B cell (primary cell): Measurements from ENCODE around the gene SUGCT. TPM values are rescaled to one million over a fixed set of nuclear protein-coding genes. Genes with fewer than 3 reads are reported as not detected.

Source experiments
- ATAC-seq: fragments of 200-7000 bp; cut with Tn5 transposase; one replicate; pipeline ENCODE4 v1.10.0; 2021; ENCODE audit warnings: low read depth, mild to moderate bottlenecking, moderate number of reproducible peaks, moderate library complexity
- CTCF ChIA-PET: fragments of 350-600 bp; sonication (Branson Sonifier 250); formaldehyde crosslinking; loops from one replicate; lab custom pipeline; 2021; ENCODE audit warnings: antibody characterized with exemption, inconsistent platforms; lab: Charles Lee
- POLR2A ChIA-PET: fragments of 350-600 bp; sonication (Branson Sonifier 250); formaldehyde crosslinking; loops from one replicate; lab custom pipeline; 2021; ENCODE audit warnings: antibody characterized with exemption; lab: Charles Lee
- DNase-seq: peaks from one replicate; pipeline ENCODE4 v3.0.0; 2013
- H2AFZ ChIP-seq: 2 replicates; pipeline ENCODE4 v1.6.1; 2012; ENCODE audit warnings: mild to moderate bottlenecking, low read depth, low read length; ENCODE audit not compliant: insufficient read depth, poor library complexity, severe bottlenecking
- H3K27ac ChIP-seq, 2 donors: 1 replicate in 1 of 2; 2 replicates in 1 of 2; pipeline ENCODE4 v1.5.1; 2012 to 2013; ENCODE audit warnings: low read length in 2 of 2, mild to moderate bottlenecking in 2 of 2, moderate library complexity in 1 of 2
- H3K27me3 ChIP-seq, 4 experiments: fragments of 200-600 bp in 1 of 4; sonication (generic) in 1 of 4; replicated peaks in 1 of 4; 1 replicate in 2 of 4; 2 replicates in 2 of 4; pipeline versions ENCODE4 v1.6.1 to v1.7.0; 2013 to 2016; ENCODE audit warnings: low read length in 3 of 4, mild to moderate bottlenecking in 2 of 4, mixed read lengths in 1 of 4, moderate library complexity in 1 of 4; ENCODE audit not compliant: insufficient read depth in 4 of 4, control insufficient read depth in 3 of 4; ENCODE audit errors: control extremely low read depth in 1 of 4
- H3K36me3 ChIP-seq, 2 experiments: replicated peaks in 1 of 2; 1 replicate in 1 of 2; 2 replicates in 1 of 2; pipeline versions ENCODE4 v1.6.1 to v1.7.1; 2013; ENCODE audit warnings: low read length in 1 of 2; ENCODE audit not compliant: insufficient read depth in 2 of 2, control insufficient read depth in 1 of 2; ENCODE audit errors: control extremely low read depth in 1 of 2, extremely low read depth in 1 of 2
- H3K4me1 ChIP-seq, 2 donors: fragments of 200-600 bp in 1 of 2; sonication (generic) in 1 of 2; 1 replicate in 1 of 2; 2 replicates in 1 of 2; pipeline versions ENCODE4 v1.5.1 to v1.6.1; 2013 to 2017; ENCODE audit warnings: low read length in 2 of 2; ENCODE audit not compliant: control insufficient read depth in 2 of 2, insufficient read depth in 2 of 2
- H3K4me2 ChIP-seq: replicated peaks from 2 replicates; pipeline ENCODE3; 2012; ENCODE audit warnings: mild to moderate bottlenecking, low read depth, low read length; ENCODE audit not compliant: poor library complexity, severe bottlenecking
- H3K4me3 ChIP-seq, 5 experiments: fragments of 200-600 bp in 1 of 5; sonication (generic) in 1 of 5; 1 replicate in 3 of 5; 2 replicates in 2 of 5; pipeline versions ENCODE4 v1.5.1 to v1.7.0; 2011 to 2016; ENCODE audit warnings: low read length in 4 of 5, mild to moderate bottlenecking in 4 of 5, low read depth in 2 of 5, control low read depth in 1 of 5, moderate library complexity in 1 of 5; ENCODE audit not compliant: insufficient read depth in 1 of 5; ENCODE audit errors: control extremely low read depth in 1 of 5, extremely low read depth in 1 of 5
- H3K79me2 ChIP-seq: fragments of 200-600 bp; sonication (generic); one replicate; pipeline ENCODE4 v1.6.0; 2016; ENCODE audit warnings: low read length; ENCODE audit not compliant: control insufficient read depth, insufficient read depth
- H3K9ac ChIP-seq: fragments of 200-600 bp; sonication (generic); 2 replicates; pipeline ENCODE4 v1.6.1; 2017; ENCODE audit warnings: mild to moderate bottlenecking, low read length, moderate library complexity
- H3K9me3 ChIP-seq, 3 donors: one replicate each; pipeline versions ENCODE4 v1.6.1 to v1.7.1; 2013; ENCODE audit warnings: low read length in 2 of 3; ENCODE audit not compliant: control insufficient read depth in 2 of 3, insufficient read depth in 1 of 3; ENCODE audit errors: control extremely low read depth in 1 of 3
- H4K20me1 ChIP-seq: 2 replicates; pipeline ENCODE4 v1.6.0; 2012; ENCODE audit warnings: mild to moderate bottlenecking, low read length; ENCODE audit not compliant: insufficient read depth, control insufficient read depth, poor library complexity, severe bottlenecking
- H3K27ac Mint-ChIP-seq: one replicate; pipeline ENCODE4 v1.8.0; 2021; ENCODE audit warnings: mixed read lengths
- H3K27me3 Mint-ChIP-seq: one replicate; pipeline ENCODE4 v1.8.0; 2021; ENCODE audit warnings: mixed read lengths
- H3K4me1 Mint-ChIP-seq: one replicate; pipeline ENCODE4 v1.8.0; 2021; ENCODE audit warnings: mixed read lengths
- H3K4me3 Mint-ChIP-seq: one replicate; pipeline ENCODE4 v1.8.0; 2021; ENCODE audit warnings: mixed read lengths
- H3K9me3 Mint-ChIP-seq: one replicate; pipeline ENCODE4 v1.8.0; 2022; ENCODE audit warnings: mixed read lengths; ENCODE audit not compliant: insufficient read depth
- CTCF ChIP-seq: fragments of 200-600 bp; IDR thresholded peaks from one replicate; pipeline ENCODE4 v1.8.0; 2022; ENCODE audit warnings: antibody characterized with exemption, mild to moderate bottlenecking
- EZH2 ChIP-seq: IDR thresholded peaks from 2 replicates; pipeline ENCODE4 v1.6.1; 2012; ENCODE audit warnings: borderline replicate concordance, low read depth, mild to moderate bottlenecking, moderate library complexity, low read length; ENCODE audit not compliant: insufficient read depth, poor library complexity, severe bottlenecking
- WGBS: methylation state at CpG from one replicate; pipeline ENCODE4 v1.1.5; 2013; ENCODE audit warnings: missing lambda C conversion rate; ENCODE audit not compliant: insufficient coverage; 5-methylcytosine and 5-hydroxymethylcytosine counted together
- intact Hi-C: fragments of 100-400 bp; cut with micrococcal nuclease; formaldehyde crosslinking; loops from one replicate; pipeline ENCODE4 v1.10.0; 2022
- polyA plus RNA-seq: library from polyadenylated mRNA; depleted of rRNA; stranded (reverse); fragments of >200 nt; gene quantifications from 2 replicates; pipeline ENCODE4 v1.2.3, GENCODE V29; 2012
- total RNA-seq, 2 donors: library from RNA; stranded (reverse); fragments of 120-200 nt in 1 of 2; gene quantifications; 1 replicate in 1 of 2; 2 replicates in 1 of 2; pipeline versions ENCODE4 v1.2.3 to v1.2.4, GENCODE V29; 2013 to 2022

Gene SUGCT
- total and polyA plus RNA-seq, 2 donors (not counting 1 experiment from before 2014, with no cell fraction given), result 0.19 to 0.86 TPM

- Mint-ChIP-seq H3K27ac (no peak overlapping the region), H3K9me3 (no peaks in the 10 kb centered on the region), H3K4me1 (no peaks in the 10 kb centered on the region), H3K27me3 (peaks cover 3% of the 10 kb centered on the region), H3K4me3 (no peak overlapping the region)
- Histone ChIP-seq H3K9me3 (no peaks in the 10 kb centered on the region), H3K4me1 (no peaks in the 10 kb centered on the region), H2AFZ (no peak overlapping the region), H3K27me3 (no peaks in the 10 kb centered on the region), H3K9ac (no peak overlapping the region), H3K79me2 (no peaks in the 10 kb centered on the region), H3K27ac (no peak overlapping the region), H3K36me3 (no peaks in the 10 kb centered on the region), H3K4me3 (no peak overlapping the region), H3K4me2 (no peak overlapping the region), H4K20me1 (no peaks in the 10 kb centered on the region)
- POLR2A ChIA-PET, result no interaction called here
- WGBS, result no CpG with 5 or more reads among the region's 1 CpG
- ATAC-seq (no peak), DNase-seq (no peak)
- CTCF ChIA-PET, result no interaction called here
- intact Hi-C loops, result no loop called here
- TF ChIP-seq CTCF (no peak), EZH2 (no peak)
Observed at GRCh38 chr7:40516376-40516775, 381.6 kb downstream of the SUGCT start.

- Histone ChIP-seq H3K4me3 (no peak overlapping the region), H3K79me2 (no peaks in the 10 kb centered on the region), H2AFZ (no peak overlapping the region), H3K4me1 (no peaks in the 10 kb centered on the region), H3K27me3 (no peaks in the 10 kb centered on the region), H3K9me3 (no peaks in the 10 kb centered on the region), H3K9ac (no peak overlapping the region), H3K4me2 (no peak overlapping the region), H3K27ac (no peak overlapping the region), H3K36me3 (no peaks in the 10 kb centered on the region), H4K20me1 (no peaks in the 10 kb centered on the region)
- TF ChIP-seq CTCF (no peak), EZH2 (no peak)
- no peak for ATAC-seq
- ChIA-PET POLR2A (no interaction called here), CTCF (no interaction called here)
- Mint-ChIP-seq H3K27me3 (no peaks in the 10 kb centered on the region), H3K4me3 (no peak overlapping the region), H3K4me1 (no peaks in the 10 kb centered on the region), H3K27ac (no peak overlapping the region), H3K9me3 (no peaks in the 10 kb centered on the region)
- intact Hi-C loops, result no loop called here
- WGBS, result no CpG with 5 or more reads among the region's 3 CpGs
- DNase-seq, result no peak
Observed at GRCh38 chr7:40519009-40519408, 384.2 kb downstream of the SUGCT start.
